ENCODE results near the gene SPATA17. TPM values are rescaled to one million over a fixed set of nuclear protein-coding genes. Genes with fewer than 3 reads are reported as not detected.

The SPATA17 gene
- total RNA-seq, 4 donors from 2014 or later: 0.08 to 1.3 (median 0.10) TPM; not detected in 1

- H3K36me3 ChIP-seq: no peaks in the 10 kb centered on the region
- no peaks in the 10 kb centered on the region for H3K9me3 ChIP-seq
- no peak for TF ChIP-seq EP300 (IDR thresholded peaks at IDR 0.05)
- no peak for TF ChIP-seq POLR2A (IDR thresholded peaks at IDR 0.05)
- no peak for TF ChIP-seq CTCF (IDR thresholded peaks at IDR 0.05)
- TF ChIP-seq POLR2AphosphoS5 (IDR thresholded peaks at IDR 0.05): no peak
- no peak overlapping the region for H3K4me3 ChIP-seq
- DNase-seq (ENCODE audit: low spot score in 2 of 2): no peak
- no peaks in the 10 kb centered on the region for H3K4me1 ChIP-seq
- 51% methylated on average over 5 of the region's 5 CpGs for WGBS
- no peaks in the 10 kb centered on the region for H3K27me3 ChIP-seq
- H3K27ac ChIP-seq: no peak overlapping the region
Observed at GRCh38 chr1:217712925-217713597, 81.9 kb downstream of the SPATA17 start.

DNA sequence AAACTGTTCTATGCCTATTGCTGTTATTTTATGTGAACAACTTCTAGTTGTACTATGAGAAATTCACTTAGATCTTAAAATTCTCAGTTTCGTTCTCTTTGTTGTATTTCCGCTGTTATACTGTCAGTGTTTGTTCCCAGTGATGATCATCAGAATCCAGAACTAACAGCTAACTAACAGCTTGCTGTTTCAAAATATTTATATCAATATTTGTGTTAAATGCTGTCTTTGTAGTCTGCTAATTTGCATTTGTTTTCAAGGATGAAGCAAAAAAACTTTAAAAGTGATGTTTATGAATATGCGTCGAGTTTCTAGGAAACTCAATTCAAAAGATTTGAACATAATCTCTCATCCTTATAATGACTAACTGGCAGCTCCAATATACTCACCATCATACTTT, 84.5 kb downstream of the SPATA17 start:
- Histone ChIP-seq H3K36me3 (no peaks in the 10 kb centered on the region), H3K4me3 (no peak overlapping the region), H3K9me3 (no peaks in the 10 kb centered on the region), H3K27me3 (no peaks in the 10 kb centered on the region), H3K4me1 (no peaks in the 10 kb centered on the region), H3K27ac (no peak overlapping the region)
- TF ChIP-seq EP300 (IDR thresholded peaks at IDR 0.05) (no peak), POLR2A (IDR thresholded peaks at IDR 0.05) (no peak), CTCF (IDR thresholded peaks at IDR 0.05) (no peak), POLR2AphosphoS5 (IDR thresholded peaks at IDR 0.05) (no peak)
- 91% methylated on average over 4 of the region's 4 CpGs for WGBS
- no peak for DNase-seq (ENCODE audit: low spot score in 2 of 2)

GRCh38 chr1:217717959-217718358, 86.8 kb downstream of the SPATA17 start:
- no peaks in the 10 kb centered on the region for H3K9me3 ChIP-seq
- H3K4me1 ChIP-seq: no peaks in the 10 kb centered on the region
- no peaks in the 10 kb centered on the region for H3K27me3 ChIP-seq
- no peak overlapping the region for H3K4me3 ChIP-seq
- WGBS: 79% methylated on average over 1 of the region's 1 CpG
- no peaks in the 10 kb centered on the region for H3K36me3 ChIP-seq
- no peak for DNase-seq (ENCODE audit: low spot score in 2 of 2)
- TF ChIP-seq POLR2A (IDR thresholded peaks at IDR 0.05) (no peak), EP300 (IDR thresholded peaks at IDR 0.05) (no peak), POLR2AphosphoS5 (IDR thresholded peaks at IDR 0.05) (no peak), CTCF (IDR thresholded peaks at IDR 0.05) (no peak)
- no peak overlapping the region for H3K27ac ChIP-seq

GRCh38 chr1:217718873-217719272, 87.7 kb downstream of the SPATA17 start:
- no peak for TF ChIP-seq POLR2AphosphoS5 (IDR thresholded peaks at IDR 0.05)
- no peak for TF ChIP-seq CTCF (IDR thresholded peaks at IDR 0.05)
- no peak for TF ChIP-seq EP300 (IDR thresholded peaks at IDR 0.05)
- TF ChIP-seq POLR2A (IDR thresholded peaks at IDR 0.05): no peak
- 81% methylated on average over 2 of the region's 2 CpGs for WGBS
- no peaks in the 10 kb centered on the region for H3K36me3 ChIP-seq
- H3K9me3 ChIP-seq: no peaks in the 10 kb centered on the region
- no peaks in the 10 kb centered on the region for H3K27me3 ChIP-seq
- H3K4me1 ChIP-seq: no peaks in the 10 kb centered on the region
- H3K4me3 ChIP-seq: no peak overlapping the region
- H3K27ac ChIP-seq: no peak overlapping the region
- no peak for DNase-seq (ENCODE audit: low spot score in 2 of 2)

DNA sequence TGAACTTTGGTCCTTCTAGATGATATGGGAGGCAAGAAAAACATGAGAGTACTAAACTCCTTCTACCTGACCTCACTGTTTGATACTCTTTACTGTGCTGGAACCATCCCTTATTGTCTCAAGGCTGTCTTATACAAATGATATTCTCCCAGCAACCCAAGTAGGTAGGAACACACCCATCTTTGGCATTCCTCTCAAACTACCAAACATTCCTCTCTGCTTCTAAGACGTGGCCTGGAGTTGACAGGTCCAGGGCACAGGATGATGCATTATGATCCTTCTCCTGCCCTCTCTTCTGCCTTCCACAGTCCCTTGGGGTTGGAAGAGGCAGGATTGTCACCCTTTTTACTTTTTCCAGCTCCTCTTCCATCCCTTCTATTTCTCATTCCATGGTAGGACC, 90.5 kb downstream of the SPATA17 start:
- no peak overlapping the region for H3K27ac ChIP-seq
- H3K27me3 ChIP-seq: no peaks in the 10 kb centered on the region
- no peaks in the 10 kb centered on the region for H3K9me3 ChIP-seq
- no peaks in the 10 kb centered on the region for H3K36me3 ChIP-seq
- TF ChIP-seq POLR2AphosphoS5 (IDR thresholded peaks at IDR 0.05) (no peak), EP300 (IDR thresholded peaks at IDR 0.05) (no peak), CTCF (IDR thresholded peaks at IDR 0.05) (no peak), POLR2A (IDR thresholded peaks at IDR 0.05) (no peak)
- H3K4me3 ChIP-seq: no peak overlapping the region
- 30% methylated on average over 1 of the region's 1 CpG for WGBS
- DNase-seq (ENCODE audit: low spot score in 2 of 2): no peak
- H3K4me1 ChIP-seq: no peaks in the 10 kb centered on the region
